Ascending aorta (tissue), 2 donors: ENCODE results near the gene DAB1. TPM values are rescaled to one million over a fixed set of nuclear protein-coding genes. Genes with fewer than 3 reads are reported as not detected.

Experiments used
- DNase-seq, 2 donors: peaks; one replicate each; pipeline ENCODE4 v3.0.0-alpha.2; 2019; ENCODE audit warnings: low spot score in 2 of 2
- H3K27ac ChIP-seq, 2 donors: fragments of 200-600 bp; sonication (generic); one replicate each; pipeline ENCODE4 v1.5.1; 2016 to 2017; ENCODE audit warnings: mild to moderate bottlenecking in 1 of 2
- H3K27me3 ChIP-seq: fragments of 200-600 bp; sonication (generic); one replicate; pipeline ENCODE4 v1.5.1; 2017
- H3K36me3 ChIP-seq, 2 donors: fragments of 200-600 bp; sonication (generic); one replicate each; pipeline ENCODE4 v1.5.1; 2016
- H3K4me1 ChIP-seq, 2 donors: fragments of 200-600 bp; sonication (generic); one replicate each; pipeline ENCODE4 v1.5.1; 2016 to 2017; ENCODE audit warnings: mild to moderate bottlenecking in 1 of 2
- H3K4me3 ChIP-seq, 2 donors: fragments of 200-600 bp; sonication (generic); one replicate each; pipeline ENCODE4 v1.5.1; 2016 to 2017; ENCODE audit warnings: mild to moderate bottlenecking in 1 of 2
- H3K9me3 ChIP-seq, 2 donors: fragments of 200-600 bp; sonication (generic); one replicate each; pipeline ENCODE4 v1.5.1; 2016
- CTCF ChIP-seq, 3 experiments: fragments of 200-600 bp in 2 of 3; fragments of 450-650 bp in 1 of 3; sonication (generic) in 2 of 3; IDR thresholded peaks; one replicate each; pipeline ENCODE4 v1.5.1; 2016 to 2019; ENCODE audit warnings: antibody characterized with exemption in 3 of 3, mild to moderate bottlenecking in 1 of 3, moderate library complexity in 1 of 3
- intact Hi-C: fragments of 100-400 bp; cut with DNase I; formaldehyde crosslinking; loops from one replicate; pipeline ENCODE4 v1.15.1; 2023
- total RNA-seq: library from RNA; depleted of rRNA; stranded (reverse); fragments of >200 nt; gene quantifications from one replicate; pipeline ENCODE4 v1.1.0, GENCODE V29; 2016

DAB1 gene
- total RNA-seq, 1 donor from 2014 or later = not detected

DNA sequence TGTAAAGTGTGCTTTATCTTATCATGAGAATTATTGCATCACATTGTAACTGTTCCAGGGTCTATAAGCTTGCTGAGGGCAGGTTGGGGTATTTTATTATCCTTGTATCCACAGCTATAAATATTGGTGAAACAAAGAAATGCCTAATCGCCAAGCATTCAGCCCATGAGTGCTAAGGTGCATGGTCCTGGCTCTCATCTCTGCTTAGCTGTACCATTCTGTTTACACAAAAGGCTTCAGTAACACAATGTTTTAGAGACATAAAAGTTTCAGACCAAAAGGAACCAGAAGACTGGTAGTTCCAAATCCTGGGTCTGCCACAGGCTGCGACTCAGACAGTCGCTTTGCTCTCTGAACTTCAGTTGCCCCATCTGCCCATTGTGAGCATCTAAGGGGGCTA is 358.4 kb downstream of the DAB1 start:
- Histone ChIP-seq H3K4me1 (no peaks in the 10 kb centered on the region), H3K9me3 (no peaks in the 10 kb centered on the region), H3K27ac (no peak overlapping the region), H3K36me3 (no peaks in the 10 kb centered on the region), H3K4me3 (no peak overlapping the region), H3K27me3 (no peaks in the 10 kb centered on the region)
- DNase-seq = no peak
- intact Hi-C loops = no loop called here
- TF ChIP-seq CTCF (IDR thresholded peaks at IDR 0.05) = no peak

DNA sequence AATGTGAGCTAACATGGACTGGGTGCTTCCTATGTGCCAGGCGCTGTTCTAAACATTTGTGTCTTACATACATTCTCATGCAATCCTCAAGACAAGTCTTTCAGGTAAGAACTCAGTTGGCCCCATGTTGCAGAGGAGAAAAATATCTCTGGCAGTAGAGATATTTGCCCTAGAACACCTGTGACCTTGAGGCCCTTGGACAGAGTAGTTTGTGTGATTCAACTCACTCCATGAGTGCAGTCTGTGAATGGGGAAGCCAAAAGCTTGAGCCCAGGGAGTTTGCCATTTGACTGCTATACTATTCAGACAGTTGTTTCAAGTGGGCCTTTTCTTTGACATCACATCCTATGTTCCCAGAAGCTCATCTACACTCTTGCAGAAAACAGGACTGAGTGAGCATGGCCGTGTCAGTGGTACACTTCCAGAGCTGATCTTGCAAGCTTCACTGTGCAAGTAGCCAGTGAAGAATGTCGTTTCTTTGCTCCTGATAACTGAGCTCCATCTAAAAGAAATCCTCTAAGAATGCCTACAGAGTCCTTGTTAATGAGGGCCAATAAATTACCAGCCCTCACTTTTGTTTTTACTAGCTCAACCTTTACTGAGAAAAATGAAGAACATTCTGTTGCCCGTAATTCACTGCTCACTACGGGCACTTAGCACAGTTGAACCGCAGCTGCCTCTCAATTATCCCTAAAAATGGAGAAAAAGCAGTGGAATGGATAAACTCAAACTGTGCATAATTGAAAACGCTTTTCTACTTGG is 359.3 kb downstream of the DAB1 start:
- Histone ChIP-seq H3K36me3 (no peaks in the 10 kb centered on the region), H3K27me3 (no peaks in the 10 kb centered on the region), H3K4me1 (no peaks in the 10 kb centered on the region), H3K9me3 (no peaks in the 10 kb centered on the region), H3K27ac (no peak overlapping the region), H3K4me3 (no peak overlapping the region)
- TF ChIP-seq CTCF (IDR thresholded peaks at IDR 0.05) = no peak
- no peak for DNase-seq
- intact Hi-C loops = no loop called here

GRCh38 chr1:57063406-57064125 is 360.3 kb downstream of the DAB1 start:
- H3K27ac ChIP-seq = no peak overlapping the region
- H3K36me3 ChIP-seq = no peaks in the 10 kb centered on the region
- no peak for TF ChIP-seq CTCF (IDR thresholded peaks at IDR 0.05)
- DNase-seq = no peak
- H3K4me1 ChIP-seq = no peaks in the 10 kb centered on the region
- H3K4me3 ChIP-seq = no peak overlapping the region
- no peaks in the 10 kb centered on the region for H3K9me3 ChIP-seq
- H3K27me3 ChIP-seq = no peaks in the 10 kb centered on the region
- intact Hi-C loops = no loop called here

- Histone ChIP-seq H3K27ac (no peak overlapping the region), H3K36me3 (no peaks in the 10 kb centered on the region), H3K4me3 (no peak overlapping the region), H3K27me3 (no peaks in the 10 kb centered on the region), H3K9me3 (no peaks in the 10 kb centered on the region), H3K4me1 (no peaks in the 10 kb centered on the region)
- TF ChIP-seq CTCF (IDR thresholded peaks at IDR 0.05) = no peak
- intact Hi-C loops = no loop called here
- no peak for DNase-seq
Measured at GRCh38 chr1:57061369-57061768, 362.5 kb downstream of the DAB1 start.

GRCh38 chr1:57060451-57060850 is 363.4 kb downstream of the DAB1 start:
- H3K27me3 ChIP-seq = no peaks in the 10 kb centered on the region
- H3K36me3 ChIP-seq = no peaks in the 10 kb centered on the region
- no peaks in the 10 kb centered on the region for H3K9me3 ChIP-seq
- H3K4me1 ChIP-seq = no peaks in the 10 kb centered on the region
- no peak overlapping the region for H3K27ac ChIP-seq
- intact Hi-C loops = no loop called here
- no peak for TF ChIP-seq CTCF (IDR thresholded peaks at IDR 0.05)
- no peak overlapping the region for H3K4me3 ChIP-seq
- DNase-seq = no peak
